Activated CD4-positive, CD25-positive, alpha-beta regulatory T cell treated with anti-CD3 and anti-CD28 coated beads, Interleukin-2, amount 50 U/mL, for 72 hours (primary cell): ENCODE data around the gene ARL15.

Experiments used
- DNase-seq: peaks from one replicate; pipeline ENCODE4 v3.0.0; 2021

ARL15 gene

GRCh38 chr5:53971131-53971530, 339.2 kb downstream of the ARL15 start:
- DNase-seq: no peak

DNA sequence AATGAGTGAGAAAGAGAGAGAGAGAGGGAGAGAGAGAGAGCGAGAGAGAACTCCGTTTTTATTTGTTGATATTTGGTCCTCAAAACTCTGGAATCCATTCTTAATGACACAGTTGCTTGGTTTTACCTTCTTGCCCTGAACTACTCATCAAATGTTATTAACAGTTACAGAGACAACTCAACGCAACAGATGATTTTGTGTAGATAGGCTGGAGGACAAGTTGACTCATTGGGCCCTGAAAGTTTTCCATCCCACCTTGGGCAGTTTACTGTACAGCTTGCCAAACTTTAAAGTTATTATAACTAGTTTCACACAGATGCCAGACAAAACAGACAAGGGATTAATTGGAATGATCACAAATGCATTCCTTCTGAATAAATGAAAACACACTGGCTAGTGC, 339.9 kb downstream of the ARL15 start:
- DNase-seq: no peak

DNA sequence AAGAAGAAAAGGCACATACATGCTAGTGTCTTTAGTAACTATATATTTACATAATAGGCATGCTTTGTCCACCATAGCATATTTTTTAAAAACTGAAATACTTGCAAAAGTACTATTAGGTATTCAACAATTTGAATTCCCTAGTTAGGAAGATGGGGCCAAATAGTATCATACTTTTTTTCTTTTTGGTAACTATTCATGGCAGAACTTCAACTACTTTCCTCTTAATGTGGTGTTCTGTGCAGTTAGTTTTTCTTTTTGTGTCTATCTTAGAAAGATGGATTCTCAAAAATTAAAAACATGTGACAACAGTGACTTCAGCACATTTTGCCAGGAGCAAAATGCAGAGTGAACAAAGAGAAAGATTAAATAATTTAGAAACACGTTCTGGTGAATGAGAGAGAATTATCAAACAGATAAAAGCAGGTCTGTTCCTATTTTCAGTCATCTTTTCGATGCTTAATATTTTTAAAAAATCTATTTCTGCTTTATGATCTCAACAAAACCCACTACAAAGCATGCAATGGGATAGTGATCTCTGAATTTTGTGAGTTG, 341.1 kb downstream of the ARL15 start:
- DNase-seq: no peak

DNA sequence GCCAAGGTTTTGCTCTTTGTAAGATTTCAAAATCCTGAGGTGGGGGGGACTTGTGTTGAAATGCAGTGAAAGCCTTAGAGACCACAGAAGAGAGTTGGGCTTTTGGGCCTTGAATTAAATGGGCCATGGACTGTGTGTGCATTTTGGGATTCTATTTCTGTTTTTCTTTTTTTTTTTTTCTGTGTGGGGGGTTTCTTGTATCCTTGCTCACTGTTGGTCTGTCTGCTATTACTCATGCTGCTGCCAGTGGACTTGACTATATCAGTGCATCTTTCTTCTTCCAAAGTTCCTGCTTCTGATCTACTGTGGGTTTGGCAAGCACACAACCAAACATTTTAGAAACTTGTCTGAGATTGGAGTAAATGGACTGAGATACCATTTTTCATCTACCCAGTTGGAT, 344.9 kb downstream of the ARL15 start:
- no peak for DNase-seq

GRCh38 chr5:53963958-53964357, 346.4 kb downstream of the ARL15 start:
- no peak for DNase-seq

DNA sequence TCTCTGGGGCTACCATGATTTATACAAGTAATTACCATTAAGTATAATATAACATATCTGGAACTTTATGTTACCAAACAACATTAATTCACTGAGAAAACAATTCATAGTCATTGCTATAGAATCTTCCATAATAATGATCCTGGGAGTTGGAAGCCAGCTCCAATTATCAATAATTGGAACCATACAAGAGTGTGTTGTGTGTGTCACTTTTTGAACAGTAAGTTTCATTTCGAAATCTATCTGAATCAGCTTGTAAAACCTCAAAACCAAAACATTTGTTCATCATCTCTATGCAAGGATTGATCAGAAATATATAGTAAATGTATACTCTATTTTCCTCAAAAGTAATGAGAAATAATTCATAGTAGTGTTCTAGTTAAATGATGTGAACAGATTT, 348.1 kb downstream of the ARL15 start:
- DNase-seq: no peak

DNA sequence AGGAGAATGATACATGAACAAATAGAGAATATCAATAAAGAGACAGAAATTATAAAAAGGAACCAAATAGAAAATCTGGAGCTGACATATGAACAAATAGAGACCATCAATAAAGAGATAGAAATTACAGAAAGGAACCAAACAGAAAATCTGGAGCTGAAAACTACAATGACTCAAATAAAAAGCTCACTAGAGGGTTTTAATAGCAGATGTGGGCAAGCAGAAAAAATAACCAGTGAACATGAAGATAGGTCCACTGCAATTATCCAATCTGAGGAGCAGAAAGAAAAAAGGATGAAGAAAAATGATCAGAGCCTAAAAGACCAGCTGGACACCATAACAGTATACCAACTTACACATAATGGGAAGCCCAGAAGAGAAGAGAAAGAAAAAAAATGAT, 353.7 kb downstream of the ARL15 start:
- no peak for DNase-seq

- no peak for DNase-seq
These were observed 354.2 kb downstream of the ARL15 start for GRCh38 chr5:53956196-53956595.

GRCh38 chr5:53950621-53951020, 359.8 kb downstream of the ARL15 start:
- DNase-seq: no peak

- DNase-seq: no peak
These were observed 361.8 kb downstream of the ARL15 start for GRCh38 chr5:53948598-53948997.

DNA sequence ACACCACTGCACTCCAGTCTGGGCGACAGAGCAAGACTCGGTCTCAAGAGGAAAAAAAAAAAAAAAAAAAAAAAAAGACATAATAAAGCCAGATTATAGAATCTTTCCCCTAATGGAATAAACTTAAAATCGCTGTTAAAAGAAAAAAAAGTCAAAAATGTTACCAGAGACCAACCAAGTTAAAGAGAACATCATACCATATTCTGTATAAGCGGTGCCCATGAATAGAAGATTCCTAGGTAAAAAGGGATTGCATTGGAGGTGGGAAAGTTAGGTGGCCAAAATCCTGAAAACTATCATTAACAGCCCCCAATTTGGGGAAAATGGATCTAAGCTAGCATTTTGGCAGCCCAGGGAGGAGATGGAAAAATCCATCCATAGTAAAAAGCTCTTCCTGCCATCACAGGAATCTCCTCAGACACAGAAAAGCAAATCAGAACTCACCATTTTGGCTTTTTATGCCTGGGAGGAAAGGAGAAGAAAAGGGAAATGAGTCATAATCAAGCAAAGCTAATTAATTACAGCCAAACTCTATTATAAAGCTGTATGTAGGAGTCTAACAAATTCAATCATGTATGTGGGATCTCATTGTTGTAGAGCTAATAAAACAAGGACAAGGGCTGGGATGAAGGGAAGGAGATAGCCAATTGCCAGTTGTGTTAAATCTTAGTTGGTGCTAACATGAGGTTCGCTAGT, 363.8 kb downstream of the ARL15 start:
- no peak for DNase-seq

DNA sequence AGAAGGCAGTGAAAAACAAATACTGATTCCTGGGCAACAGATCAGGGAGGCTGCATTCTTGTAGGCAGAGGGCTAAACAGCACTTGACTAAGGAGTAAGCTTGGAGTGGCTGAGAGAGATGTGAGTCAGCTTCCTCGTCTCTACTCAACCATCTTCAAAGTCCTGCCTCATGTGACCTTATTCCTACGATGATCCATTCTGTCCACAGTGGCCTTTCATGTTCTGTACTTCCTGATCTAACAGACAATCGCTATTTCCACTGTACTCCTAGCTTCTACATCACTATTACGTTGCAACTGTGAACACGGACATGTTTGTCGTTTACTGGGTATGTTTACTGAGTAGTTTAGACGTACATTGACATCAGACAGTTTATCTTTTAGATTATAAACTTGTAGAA, 365.4 kb downstream of the ARL15 start:
- no peak for DNase-seq

DNA sequence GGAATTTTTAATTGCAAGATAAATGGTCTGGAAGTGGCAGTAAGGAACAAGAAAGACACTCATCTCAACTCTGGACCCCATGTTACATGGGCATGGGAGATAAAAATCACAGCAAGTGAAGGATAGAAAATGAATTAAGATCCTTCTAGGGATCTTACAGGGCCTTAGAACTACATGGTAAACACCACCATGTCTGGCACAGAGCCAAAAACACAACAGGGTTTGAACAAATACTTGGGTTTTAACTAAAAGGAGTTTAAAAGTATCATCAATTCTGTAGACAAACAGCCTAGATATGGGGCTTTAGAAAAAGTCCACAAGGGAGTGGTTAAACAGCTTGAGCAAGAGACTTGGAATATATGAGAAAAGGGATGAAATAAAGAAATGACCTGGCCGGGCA, 366.4 kb downstream of the ARL15 start:
- DNase-seq: no peak

DNA sequence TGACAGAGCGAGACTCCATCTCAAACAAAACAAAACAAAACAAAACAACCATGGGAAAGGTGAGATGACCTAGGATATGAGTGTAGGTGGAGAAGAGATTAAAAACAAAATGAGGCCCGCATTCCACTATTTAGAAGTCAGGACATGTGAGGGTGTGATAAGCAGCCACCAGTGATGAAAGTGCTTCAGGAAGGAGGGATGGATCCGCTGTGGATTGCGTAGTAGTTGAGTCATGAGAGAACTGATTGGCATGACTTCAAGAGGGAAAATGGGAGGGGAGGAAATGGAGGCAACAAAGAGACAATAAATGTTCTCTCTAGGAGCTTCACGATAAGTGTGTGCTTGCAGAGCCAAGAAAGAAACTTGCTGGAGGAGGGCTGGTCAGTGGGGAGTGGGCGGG, 367.6 kb downstream of the ARL15 start:
- DNase-seq: no peak

- DNase-seq: no peak
These were observed 369.5 kb downstream of the ARL15 start for GRCh38 chr5:53940921-53941320.

DNA sequence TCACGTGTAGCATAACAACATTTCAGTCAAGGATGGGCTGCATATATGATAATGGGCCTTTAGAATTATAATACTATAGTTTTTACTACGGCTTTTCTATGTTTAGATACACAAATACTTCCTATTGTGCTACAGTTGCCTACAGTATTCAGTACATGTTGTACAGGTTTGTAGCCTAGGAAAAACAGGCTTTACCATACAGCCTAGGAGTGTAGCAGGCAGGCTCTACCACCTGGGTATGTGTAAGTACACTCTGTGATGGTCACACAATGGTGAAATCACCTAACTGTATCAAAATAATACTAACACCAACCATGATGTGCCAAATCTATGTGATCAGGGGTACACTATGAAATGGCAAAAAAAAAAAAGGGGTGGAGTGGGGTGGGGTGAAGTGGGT, 372.9 kb downstream of the ARL15 start:
- DNase-seq: no peak

DNA sequence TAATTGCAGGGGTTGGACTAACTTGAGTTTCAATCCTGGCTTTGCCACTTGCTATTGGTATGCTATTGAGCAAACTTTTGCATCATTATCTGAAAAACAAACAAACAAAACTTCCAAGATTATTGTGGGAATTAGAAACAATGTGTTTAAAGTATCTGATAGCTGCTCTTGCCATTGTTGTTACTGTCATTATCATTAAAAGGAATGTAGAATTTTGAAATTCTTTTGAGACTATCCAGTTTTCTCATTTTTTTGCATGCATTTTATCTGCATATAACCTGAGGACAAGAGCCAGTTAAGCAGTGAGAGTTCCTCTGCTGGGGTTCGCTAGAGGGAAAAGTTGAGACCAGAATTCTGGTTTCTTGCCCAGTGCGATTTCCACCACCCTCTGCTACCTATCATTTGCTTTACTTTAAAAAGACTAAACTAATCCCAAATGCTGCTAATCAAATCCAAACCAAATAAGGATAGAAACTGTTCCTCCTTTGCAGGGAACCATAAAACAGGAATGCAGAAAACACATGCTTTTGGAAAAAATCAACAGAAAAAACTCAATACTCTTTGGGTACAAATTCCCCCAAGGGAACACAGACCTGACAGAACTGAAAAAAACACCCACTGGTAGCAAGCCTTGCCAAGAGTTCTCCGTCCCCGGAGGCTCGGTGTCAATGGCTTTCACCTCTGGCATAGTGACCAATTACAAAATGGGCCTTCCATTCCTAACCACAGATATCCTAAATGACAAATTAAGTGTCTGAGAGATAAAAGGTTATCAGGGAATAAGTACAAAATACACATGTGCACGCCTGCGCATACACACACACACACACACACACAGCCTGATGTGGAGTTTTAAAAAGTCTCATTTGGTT, 373.7 kb downstream of the ARL15 start:
- no peak for DNase-seq

- DNase-seq: no peak
These were observed 376.1 kb downstream of the ARL15 start for GRCh38 chr5:53934151-53934820.

GRCh38 chr5:53932351-53932750, 378.0 kb downstream of the ARL15 start:
- DNase-seq: no peak

DNA sequence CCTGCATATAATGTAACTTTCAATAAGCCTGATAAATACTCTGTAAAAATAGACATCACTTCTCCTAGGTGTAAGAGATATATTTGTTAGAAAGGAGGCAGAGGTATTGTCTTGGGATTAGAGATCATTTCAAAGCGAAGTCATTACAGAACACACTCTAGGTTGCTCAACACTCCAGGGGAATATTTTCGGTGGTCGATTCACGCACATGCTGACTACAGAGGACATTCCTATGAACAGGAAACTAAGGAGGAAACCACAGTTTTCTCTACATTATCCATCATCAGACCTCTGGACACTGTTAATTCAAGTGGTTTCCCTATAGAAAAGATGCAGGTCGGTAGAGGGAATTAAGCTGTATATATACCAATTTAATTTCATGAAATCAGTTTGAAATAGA, 379.9 kb downstream of the ARL15 start:
- DNase-seq: no peak

GRCh38 chr5:53929570-53929969, 380.8 kb downstream of the ARL15 start:
- no peak for DNase-seq

- DNase-seq: no peak
These were observed 381.2 kb downstream of the ARL15 start for GRCh38 chr5:53929152-53929551.

DNA sequence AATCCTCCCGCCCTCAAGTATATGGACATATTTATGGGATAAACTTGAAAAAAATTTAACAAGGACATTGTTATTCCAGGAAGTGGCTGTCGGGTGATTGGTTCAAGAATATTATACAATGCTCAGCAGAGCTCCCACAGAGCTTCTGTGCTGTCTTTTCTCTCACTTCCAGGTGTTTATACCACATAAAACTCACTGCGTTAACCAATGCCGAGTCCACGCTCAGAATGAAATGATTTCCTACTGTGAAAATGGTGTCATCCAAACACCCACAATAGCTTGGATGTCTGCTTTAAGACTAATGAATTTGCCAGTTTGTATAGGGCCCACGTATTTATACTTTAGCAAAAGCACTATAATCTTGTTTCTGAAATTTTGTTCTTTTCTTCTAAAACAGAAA, 381.7 kb downstream of the ARL15 start:
- DNase-seq: no peak
